Natural killer cell (primary cell): ENCODE data around the gene NLRP4. TPM values are rescaled to one million over a fixed set of nuclear protein-coding genes. Genes with fewer than 3 reads are reported as not detected.

ENCODE experiments used
- ATAC-seq, 3 donors: fragments of 150-1000 bp in 2 of 3; fragments of 200-7000 bp in 1 of 3; cut with Tn5 transposase; 1 replicate in 1 of 3; 2 replicates in 2 of 3; pipeline ENCODE4 v1.10.0; 2021; ENCODE audit warnings: mild to moderate bottlenecking in 2 of 3, moderate library complexity in 2 of 3
- DNase-seq, 2 donors: peaks; one replicate each; pipeline versions ENCODE4 v3.0.0 to v3.0.0-alpha.2; 2013 to 2021; ENCODE audit warnings: mixed read lengths in 1 of 2
- H3K27ac ChIP-seq: one replicate; pipeline ENCODE4 v1.5.1; 2013; ENCODE audit warnings: mild to moderate bottlenecking, low read length
- H3K27me3 ChIP-seq: one replicate; pipeline ENCODE4 v1.6.1; 2013; ENCODE audit warnings: low read length; ENCODE audit not compliant: control insufficient read depth, insufficient read depth
- H3K36me3 ChIP-seq: one replicate; pipeline ENCODE4 v1.6.1; 2013; ENCODE audit warnings: low read length; ENCODE audit not compliant: control insufficient read depth, insufficient read depth
- H3K4me1 ChIP-seq: one replicate; pipeline ENCODE4 v1.6.1; 2013; ENCODE audit warnings: low read length; ENCODE audit not compliant: control insufficient read depth, insufficient read depth
- H3K4me3 ChIP-seq: one replicate; pipeline ENCODE4 v1.5.1; 2013; ENCODE audit warnings: low read length
- H3K9me3 ChIP-seq: one replicate; pipeline ENCODE4 v1.6.1; 2013; ENCODE audit warnings: low read length; ENCODE audit not compliant: control insufficient read depth, insufficient read depth
- H3K27ac Mint-ChIP-seq, 2 donors: one replicate each; pipeline ENCODE4 v1.8.0; 2022; ENCODE audit warnings: mild to moderate bottlenecking in 2 of 2, mixed read lengths in 2 of 2, moderate library complexity in 1 of 2
- H3K27me3 Mint-ChIP-seq, 2 donors: one replicate each; pipeline ENCODE4 v1.8.0; 2022; ENCODE audit warnings: low read depth in 2 of 2, mixed read lengths in 2 of 2
- H3K36me3 Mint-ChIP-seq: one replicate; pipeline ENCODE4 v1.8.0; 2022; ENCODE audit warnings: mixed read lengths
- H3K4me1 Mint-ChIP-seq, 2 donors: one replicate each; pipeline ENCODE4 v1.8.0; 2022; ENCODE audit warnings: mixed read lengths in 2 of 2
- H3K4me3 Mint-ChIP-seq: one replicate; pipeline ENCODE4 v1.8.0; 2022; ENCODE audit warnings: mild to moderate bottlenecking, moderate library complexity, mixed read lengths
- H3K9me3 Mint-ChIP-seq, 2 donors: one replicate each; pipeline ENCODE4 v1.8.0; 2022; ENCODE audit warnings: mixed read lengths in 2 of 2
- CTCF ChIP-seq: fragments of 200-600 bp; IDR thresholded peaks from one replicate; pipeline ENCODE4 v1.8.0; 2022; ENCODE audit warnings: antibody characterized with exemption
- WGBS: methylation state at CpG from one replicate; pipeline ENCODE4 v1.1.7; 2013; ENCODE audit warnings: missing lambda C conversion rate; ENCODE audit not compliant: insufficient coverage; 5-methylcytosine and 5-hydroxymethylcytosine counted together
- intact Hi-C: fragments of 100-400 bp; cut with micrococcal nuclease; formaldehyde crosslinking; loops from one replicate; pipeline ENCODE4 v1.14.2; 2022
- total RNA-seq, 4 donors: library from RNA; stranded (reverse); fragments of 120-200 nt in 1 of 4; gene quantifications; one replicate each; pipeline versions ENCODE4 v1.2.3 to v1.2.4, GENCODE V29; 2013 to 2022

Gene NLRP4
- total RNA-seq, 3 donors from 2014 or later (not counting 1 experiment from before 2014, with no cell fraction given), result not detected

DNA sequence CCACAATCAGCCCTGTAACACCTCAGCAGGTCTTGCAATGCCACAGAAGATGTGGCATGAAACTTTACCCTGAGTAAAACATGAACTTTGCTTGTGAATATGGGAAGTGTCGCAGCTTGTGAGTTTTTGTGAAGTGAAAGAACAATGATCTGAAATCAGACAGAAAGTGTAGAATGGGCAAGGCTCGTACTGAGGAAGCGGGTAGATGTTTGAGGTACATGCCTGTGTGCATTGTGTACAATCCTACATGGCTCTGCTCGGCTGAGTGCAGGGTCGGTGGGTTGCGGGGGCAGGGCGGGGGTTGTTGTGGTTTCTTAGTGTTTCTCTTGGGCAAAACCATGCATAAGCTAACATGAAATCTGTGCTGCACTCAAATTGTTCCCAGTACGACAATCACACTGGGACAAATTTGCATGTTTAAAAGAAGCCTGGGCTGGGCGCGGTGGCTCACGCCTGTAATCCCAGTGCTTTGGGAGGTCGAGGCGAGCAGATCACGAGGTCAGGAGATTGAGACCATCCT is 94.7 kb downstream of the NLRP4 start:
- Histone ChIP-seq H3K27me3 (no peaks in the 10 kb centered on the region), H3K4me1 (no peaks in the 10 kb centered on the region), H3K9me3 (no peaks in the 10 kb centered on the region), H3K27ac (no peak overlapping the region), H3K36me3 (no peaks in the 10 kb centered on the region), H3K4me3 (no peak overlapping the region)
- Mint-ChIP-seq H3K27me3 (no peaks in the 10 kb centered on the region), H3K4me1 (no peaks in the 10 kb centered on the region), H3K9me3 (peaks cover 5% of the 10 kb centered on the region in 2 donors), H3K36me3 (peaks cover 6% of the 10 kb centered on the region), H3K27ac (no peak overlapping the region), H3K4me3 (no peak overlapping the region)
- no peak for TF ChIP-seq CTCF
- intact Hi-C loops, result no loop called here
- DNase-seq, result no peak
- no peak for ATAC-seq
- WGBS, result 87% methylated on average over 14 of the region's 14 CpGs

Other genes with a start within 250 kb of the NLRP4 start
- gene FIZ1, start 237.0 kb upstream of the NLRP4 start, total RNA-seq, result 10 to 100 TPM in 2 of 3 donors, 1 to 10 TPM in 1; 8.5 to 18.2 (median 10.3) TPM
- gene ZNF524, start 236.3 kb upstream of the NLRP4 start, total RNA-seq, result 10 to 100 TPM in 2 of 3 donors, 1 to 10 TPM in 1; 9.2 to 12.6 (median 12.5) TPM
- 10 to 100 TPM; 18.5 to 22.1 (median 20.9) TPM for gene ZNF865, start 230.9 kb upstream of the NLRP4 start, total RNA-seq
- gene ZNF784, start 212.0 kb upstream of the NLRP4 start, total RNA-seq, result 1 to 10 TPM; 6.4 to 7.9 (median 7.1) TPM
- 10 to 100 TPM; 38.0 to 46.0 (median 40.0) TPM for gene ZNF580, start 195.5 kb upstream of the NLRP4 start, total RNA-seq
- gene ZNF581, start 192.9 kb upstream of the NLRP4 start, total RNA-seq, result 10 to 100 TPM; 15.4 to 21.9 (median 19.0) TPM
- gene CCDC106, start 188.3 kb upstream of the NLRP4 start, total RNA-seq, result 1 to 10 TPM; 2.0 to 3.2 (median 3.2) TPM
- gene U2AF2, start 181.5 kb upstream of the NLRP4 start, total RNA-seq, result 100 to 1,000 TPM; 304 to 322 (median 321) TPM
- gene EPN1, start 161.3 kb upstream of the NLRP4 start, total RNA-seq, result 10 to 100 TPM; 47.6 to 56.4 (median 51.8) TPM
- not detected for gene NLRP9, start 98.1 kb upstream of the NLRP4 start, total RNA-seq
- not detected for gene RFPL4A, start 77.4 kb upstream of the NLRP4 start, total RNA-seq
- gene RFPL4AL1, start 67.4 kb upstream of the NLRP4 start, total RNA-seq, result not detected
- gene NLRP11, start 4.5 kb upstream of the NLRP4 start, total RNA-seq, result not detected
- gene NLRP13, start 95.8 kb downstream of the NLRP4 start, total RNA-seq, result not detected
- gene NLRP8, start 111.3 kb downstream of the NLRP4 start, total RNA-seq, result not detected
- not detected for gene NLRP5, start 150.2 kb downstream of the NLRP4 start, total RNA-seq